SK-N-SH (cell line): ENCODE data around the gene ZNF8. TPM values are rescaled to one million over a fixed set of nuclear protein-coding genes. Genes with fewer than 3 reads are reported as not detected.

Experiments
- CTCF ChIA-PET: fragments of 300-600, 350-600 bp; formaldehyde crosslinking; extraction: SDS; loops from one replicate; lab custom pipeline; 2021; lab: Yijun Ruan, JAX
- POLR2A ChIA-PET: fragments of 350-600 bp; sonication (Branson Sonifier 250); formaldehyde crosslinking; extraction: SDS; loops from one replicate; lab custom pipeline; 2020; ENCODE audit warnings: antibody characterized with exemption, inconsistent platforms; lab: Yijun Ruan, JAX
- DNase-seq: peaks from one replicate; pipeline ENCODE4 v3.0.0; 2012
- H2AFZ ChIP-seq: fragments of 200-600 bp; sonication (generic); 2 replicates; pipeline ENCODE4 v1.8.1; 2016; ENCODE audit warnings: antibody characterized with exemption, mild to moderate bottlenecking, low read depth
- H3F3A ChIP-seq: fragments of 200-600 bp; sonication (generic); replicated peaks from 2 replicates; pipeline ENCODE3; 2016; ENCODE audit warnings: antibody characterized with exemption, mild to moderate bottlenecking; ENCODE audit not compliant: insufficient read depth
- H3K27ac ChIP-seq, 2 experiments: fragments of 200-500 bp in 1 of 2; fragments of 200-600 bp in 1 of 2; sonication (Bioruptor generic) in 1 of 2; sonication (generic), shearing (Covaris generic) in 1 of 2; 2 replicates each; pipeline versions ENCODE4 v1.5.1 to v1.6.1; 2014 to 2016; ENCODE audit warnings: low read depth in 2 of 2, inconsistent platforms in 1 of 2, low read length in 1 of 2, mild to moderate bottlenecking in 1 of 2, mixed read lengths in 1 of 2
- H3K27me3 ChIP-seq: fragments of 200-600 bp; sonication (generic), shearing (Covaris generic); 2 replicates; pipeline ENCODE4 v1.6.1; 2016; ENCODE audit warnings: mixed run types; ENCODE audit not compliant: insufficient read depth
- H3K36me3 ChIP-seq, 2 experiments: fragments of 200-500 bp in 1 of 2; fragments of 200-600 bp in 1 of 2; sonication (Bioruptor generic) in 1 of 2; sonication (generic) in 1 of 2; replicated peaks in 1 of 2; 2 replicates each; pipeline versions ENCODE3 to v1.5.1; 2014 to 2016; ENCODE audit warnings: low read length in 1 of 2, mild to moderate bottlenecking in 1 of 2; ENCODE audit not compliant: insufficient read depth in 2 of 2, control insufficient read depth in 1 of 2
- H3K4me1 ChIP-seq, 2 experiments: fragments of 200-500 bp in 1 of 2; fragments of 200-600 bp in 1 of 2; sonication (Bioruptor generic) in 1 of 2; sonication (generic), shearing (Covaris generic) in 1 of 2; 2 replicates each; pipeline versions ENCODE4 v1.5.1 to v1.6.1; 2014 to 2016; ENCODE audit warnings: low read depth in 1 of 2, low read length in 1 of 2, mixed run types in 1 of 2; ENCODE audit not compliant: insufficient read depth in 2 of 2, control insufficient read depth in 1 of 2
- H3K4me2 ChIP-seq: fragments of 200-600 bp; sonication (generic), shearing (Covaris generic); 2 replicates; pipeline ENCODE4 v1.6.1; 2017; ENCODE audit warnings: mixed run types
- H3K4me3 ChIP-seq, 2 experiments: fragments of 200-500 bp in 1 of 2; fragments of 200-600 bp in 1 of 2; sonication (Bioruptor generic) in 1 of 2; sonication (generic), shearing (Covaris generic) in 1 of 2; 2 replicates each; pipeline versions ENCODE4 v1.5.1 to v1.8.1; 2014 to 2016; ENCODE audit warnings: low read depth in 2 of 2, inconsistent platforms in 1 of 2, low read length in 1 of 2, mild to moderate bottlenecking in 1 of 2, mixed read lengths in 1 of 2, moderate library complexity in 1 of 2
- H3K79me2 ChIP-seq: fragments of 200-600 bp; sonication (generic); 2 replicates; pipeline ENCODE4 v1.8.1; 2017; ENCODE audit warnings: mild to moderate bottlenecking; ENCODE audit not compliant: insufficient read depth
- H3K9ac ChIP-seq: fragments of 200-600 bp; sonication (generic); 2 replicates; pipeline ENCODE4 v1.6.1; 2017; ENCODE audit warnings: mixed run types
- H3K9me2 ChIP-seq: fragments of 200-600 bp; sonication (generic); 2 replicates; pipeline ENCODE4 v1.6.1; 2017; ENCODE audit warnings: mixed run types
- H3K9me3 ChIP-seq: fragments of 200-600 bp; sonication (generic); 2 replicates; pipeline ENCODE4 v1.6.1; 2017; ENCODE audit warnings: mixed run types, mild to moderate bottlenecking, moderate library complexity
- H4K20me1 ChIP-seq: fragments of 200-600 bp; sonication (generic); 2 replicates; pipeline ENCODE4 v1.6.1; 2017; ENCODE audit warnings: mild to moderate bottlenecking, mixed run types; ENCODE audit not compliant: insufficient read depth
- CHD2 ChIP-seq: fragments of 150-350 bp; IDR thresholded peaks from 2 replicates; pipeline ENCODE4 v1.6.1; 2018; ENCODE audit warnings: low read length; ENCODE audit not compliant: partially characterized antibody
- CTCF ChIP-seq: fragments of 200-600 bp; sonication (generic); IDR thresholded peaks from 2 replicates; pipeline ENCODE4 v1.6.1; 2017; ENCODE audit warnings: antibody characterized with exemption, mild to moderate bottlenecking, moderate library complexity
- ELF1 ChIP-seq: IDR thresholded peaks from 2 replicates; pipeline ENCODE4 v1.4.0; 2012
- EZH2phosphoT487 ChIP-seq: fragments of 200-600 bp; sonication (generic); IDR thresholded peaks from 2 replicates; pipeline ENCODE4 v1.6.1; 2017; ENCODE audit warnings: low read depth, mixed run types, mild to moderate bottlenecking, antibody characterized with exemption, moderate library complexity, borderline replicate concordance
- FOXM1 ChIP-seq: IDR thresholded peaks from 2 replicates; pipeline ENCODE4 v1.4.0; 2012; ENCODE audit warnings: low read depth, mild to moderate bottlenecking
- GATA2 ChIP-seq: sonication (generic); formaldehyde crosslinking; IDR thresholded peaks from 2 replicates; pipeline ENCODE4 v1.5.0; 2020; ENCODE audit warnings: mild to moderate bottlenecking, missing genetic modification reagents
- MAX ChIP-seq: IDR thresholded peaks from 2 replicates; pipeline ENCODE4 v1.4.0; 2012; ENCODE audit warnings: low read depth
- MEF2A ChIP-seq: IDR thresholded peaks from 2 replicates; pipeline ENCODE4 v1.4.0; 2012; ENCODE audit warnings: low read depth, borderline replicate concordance
- NFIC ChIP-seq: IDR thresholded peaks from 2 replicates; pipeline ENCODE4 v1.4.0; 2012; ENCODE audit warnings: borderline replicate concordance
- PBX3 ChIP-seq: IDR thresholded peaks from 2 replicates; pipeline ENCODE4; 2012
- POLR2AphosphoS5 ChIP-seq: IDR thresholded peaks from 2 replicates; pipeline ENCODE4 v1.6.1; 2012; ENCODE audit warnings: low read depth, low read length
- RCOR1 ChIP-seq: fragments of 150-350 bp; IDR thresholded peaks from 2 replicates; pipeline ENCODE4 v1.6.1; 2017; ENCODE audit warnings: antibody characterized with exemption, low read length
- RFX5 ChIP-seq: IDR thresholded peaks from 2 replicates; pipeline ENCODE4 v1.6.1; 2012; ENCODE audit warnings: mild to moderate bottlenecking, improper control_type of control experiment, low read length
- SMC3 ChIP-seq: IDR thresholded peaks from 2 replicates; pipeline ENCODE4 v1.6.1; 2012; ENCODE audit warnings: low read depth, low read length, improper control_type of control experiment
- TAF1 ChIP-seq: IDR thresholded peaks from 2 replicates; pipeline ENCODE4 v1.6.1; 2012; ENCODE audit warnings: low read depth, mild to moderate bottlenecking, low read length, moderate library complexity, borderline replicate concordance
- TCF12 ChIP-seq: IDR thresholded peaks from 2 replicates; pipeline ENCODE4 v1.4.0; 2012
- TEAD4 ChIP-seq: IDR thresholded peaks from 2 replicates; pipeline ENCODE4 v1.4.0; 2012; ENCODE audit warnings: mild to moderate bottlenecking, borderline replicate concordance; ENCODE audit not compliant: insufficient read depth
- USF1 ChIP-seq: IDR thresholded peaks from 2 replicates; pipeline ENCODE4 v1.4.0; 2012; ENCODE audit warnings: low read depth, borderline replicate concordance
- YY1 ChIP-seq: IDR thresholded peaks from 2 replicates; pipeline ENCODE4 v1.4.0; 2012; ENCODE audit warnings: low read depth, mild to moderate bottlenecking
- WGBS: methylation state at CpG from one replicate; pipeline ENCODE4 v1.1.6; 2017; ENCODE audit warnings: low lambda C conversion rate; 5-methylcytosine and 5-hydroxymethylcytosine counted together
- polyA plus RNA-seq, 3 experiments: library from polyadenylated mRNA; depleted of rRNA; stranded (reverse); fragments of >200 nt; gene quantifications; 2 replicates each; pipeline ENCODE4 v1.2.3, GENCODE V29; 2012

ZNF8 gene
- polyA plus RNA-seq, 1 of the 3 experiments (the other 2 are of a cell fraction) = 1.4 TPM

- TF ChIP-seq PBX3 = peak; percentile 62
- TF ChIP-seq CTCF = no peak
- TF ChIP-seq RFX5 = peak; percentile 89
- TF ChIP-seq TEAD4 = no peak
- no peak for TF ChIP-seq SMC3
- TF ChIP-seq RCOR1 = no peak; the same call in 1 of the 2 replicates
- TF ChIP-seq YY1 = peak; percentile 94
- peak; percentile 78 for TF ChIP-seq NFIC
Observed at GRCh38 chr19:58278541-58279041, at the start of gene ZNF8 (continued).

- 63% methylated on average over 4 of the region's 13 CpGs for WGBS
- TF ChIP-seq RCOR1 (no peak), NFIC (no peak), GATA2 (CRISPR knock-in tag) (no peak)
- Histone ChIP-seq H3K4me3 (peak overlapping the region in 1 of 2 experiments; percentile 42; a peak in 1 of 4 replicates), H3K9ac (no peak overlapping the region), H4K20me1 (no peaks in the 10 kb centered on the region), H3F3A (no peaks in the 10 kb centered on the region), H3K79me2 (no peaks in the 10 kb centered on the region), H3K27ac (no peak overlapping the region), H3K27me3 (no peaks in the 10 kb centered on the region), H2AFZ (no peak overlapping the region), H3K4me1 (no peaks in the 10 kb centered on the region; a peak in 1 of 4 replicates), H3K9me3 (no peaks in the 10 kb centered on the region; the same call in 1 of the 2 replicates), H3K36me3 (no peaks in the 10 kb centered on the region), H3K4me2 (no peak overlapping the region), H3K9me2 (no peaks in the 10 kb centered on the region)
- ChIA-PET POLR2A (interaction anchor here (0.6 kb wide), 2 partner anchors 43 to 46 kb away, joined by 3 to 4 read pairs; partner anchors contain the start of gene ZNF274), CTCF (interaction anchor here (1.4 kb wide), 1 partner anchor 74 kb away, joined by 3 read pairs; no protein-coding TSS in a partner anchor)
- DNase-seq = peak; percentile 44
Observed at GRCh38 chr19:58229255-58229639, 49.5 kb upstream of the ZNF8 start.

- H3K4me1 ChIP-seq = no peaks in the 10 kb centered on the region
- H3K36me3 ChIP-seq = no peaks in the 10 kb centered on the region
- no peak for DNase-seq
- H3K9me2 ChIP-seq = no peaks in the 10 kb centered on the region
- whole genome bisulfite sequencing = 90% methylated on average over 10 of the region's 10 CpGs
- no peaks in the 10 kb centered on the region for H3F3A ChIP-seq
- no peak overlapping the region for H3K4me3 ChIP-seq
- no peaks in the 10 kb centered on the region for H3K79me2 ChIP-seq
- H3K27ac ChIP-seq = no peak overlapping the region
- CTCF ChIA-PET = interaction anchor here (0.6 kb wide), 1 partner anchor 1692 kb away, joined by 3 read pairs; no protein-coding TSS in a partner anchor
- no peaks in the 10 kb centered on the region for H3K9me3 ChIP-seq
- H3K27me3 ChIP-seq = no peaks in the 10 kb centered on the region
- H2AFZ ChIP-seq = no peak overlapping the region
- H4K20me1 ChIP-seq = no peaks in the 10 kb centered on the region
- TF ChIP-seq USF1 (no peak), FOXM1 (no peak), TCF12 (no peak), EZH2phosphoT487 (no peak), CHD2 (no peak), MAX (no peak), SMC3 (no peak), MEF2A (no peak), ELF1 (no peak), POLR2AphosphoS5 (no peak), TAF1 (no peak)
- no peak overlapping the region for H3K9ac ChIP-seq
- POLR2A ChIA-PET = interaction anchor here (0.7 kb wide), 1 partner anchor 234 kb away, joined by 3 read pairs; the partner anchor contains the start of gene ZNF606
- H3K4me2 ChIP-seq = no peak overlapping the region
Observed at GRCh38 chr19:58237324-58237723, 41.4 kb upstream of the ZNF8 start.
